ENCODE results near the gene ALCAM.

DNA sequence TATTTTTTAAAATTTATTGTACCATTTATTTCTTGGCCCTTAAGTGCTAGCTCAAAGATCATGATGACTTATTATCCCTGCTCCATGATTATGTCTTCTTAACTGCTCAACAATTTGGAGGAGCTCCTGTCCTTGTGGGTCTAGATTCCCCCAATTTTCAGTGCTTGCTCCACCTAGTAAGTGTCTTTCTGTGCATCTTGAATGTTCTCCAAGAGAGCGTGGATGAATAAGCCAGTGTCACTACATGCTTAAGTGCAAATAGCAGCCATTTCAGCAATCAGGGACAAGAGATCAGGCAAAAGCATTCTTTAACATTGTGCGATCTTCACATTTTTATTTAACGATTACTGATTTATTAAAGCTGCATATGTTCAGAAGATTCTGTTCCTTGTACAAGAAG lies 99.4 kb downstream of the ALCAM start:
- TF ChIP-seq, protein P1, sequence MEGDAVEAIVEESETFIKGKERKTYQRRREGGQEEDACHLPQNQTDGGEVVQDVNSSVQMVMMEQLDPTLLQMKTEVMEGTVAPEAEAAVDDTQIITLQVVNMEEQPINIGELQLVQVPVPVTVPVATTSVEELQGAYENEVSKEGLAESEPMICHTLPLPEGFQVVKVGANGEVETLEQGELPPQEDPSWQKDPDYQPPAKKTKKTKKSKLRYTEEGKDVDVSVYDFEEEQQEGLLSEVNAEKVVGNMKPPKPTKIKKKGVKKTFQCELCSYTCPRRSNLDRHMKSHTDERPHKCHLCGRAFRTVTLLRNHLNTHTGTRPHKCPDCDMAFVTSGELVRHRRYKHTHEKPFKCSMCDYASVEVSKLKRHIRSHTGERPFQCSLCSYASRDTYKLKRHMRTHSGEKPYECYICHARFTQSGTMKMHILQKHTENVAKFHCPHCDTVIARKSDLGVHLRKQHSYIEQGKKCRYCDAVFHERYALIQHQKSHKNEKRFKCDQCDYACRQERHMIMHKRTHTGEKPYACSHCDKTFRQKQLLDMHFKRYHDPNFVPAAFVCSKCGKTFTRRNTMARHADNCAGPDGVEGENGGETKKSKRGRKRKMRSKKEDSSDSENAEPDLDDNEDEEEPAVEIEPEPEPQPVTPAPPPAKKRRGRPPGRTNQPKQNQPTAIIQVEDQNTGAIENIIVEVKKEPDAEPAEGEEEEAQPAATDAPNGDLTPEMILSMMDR (IDR thresholded peaks at IDR 0.05), result no peak
- TF ChIP-seq POLR2A (IDR thresholded peaks at IDR 0.05) (no peak), EP300 (IDR thresholded peaks at IDR 0.05) (no peak)
